Stimulated activated CD4-positive, alpha-beta T cell treated with anti-CD3 and anti-CD28 coated beads, Interleukin-15, amount 100 ng/mL, for 24 hours (primary cell): ENCODE measurements around the gene LRRC14B.

ENCODE experiments used
- DNase-seq: peaks from one replicate; pipeline ENCODE4 v3.0.0-alpha.2; 2020

LRRC14B gene

GRCh38 chr5:191036-191948 lies at the start of gene LRRC14B:
TSS of gene LRRC14B (plus strand) at chr5:191495. CDS start at chr5:191539, 44 bp downstream.
- DNase-seq = peak; percentile 25

GRCh38 chr5:141761-142160 lies 49.5 kb upstream of the LRRC14B start:
- DNase-seq = no peak

- DNase-seq = no peak
Observed at GRCh38 chr5:142246-142810, 49.0 kb upstream of the LRRC14B start.

GRCh38 chr5:143041-143440 lies 48.3 kb upstream of the LRRC14B start:
- DNase-seq = no peak

GRCh38 chr5:144941-145340 lies 46.4 kb upstream of the LRRC14B start:
- no peak for DNase-seq

- no peak for DNase-seq
Observed at GRCh38 chr5:145585-146323, 45.5 kb upstream of the LRRC14B start.

GRCh38 chr5:147751-148150 lies 43.5 kb upstream of the LRRC14B start:
- DNase-seq = no peak

- DNase-seq = no peak
Observed at GRCh38 chr5:149745-150485, 41.4 kb upstream of the LRRC14B start.

- no peak for DNase-seq
Observed at GRCh38 chr5:150746-151145, 40.5 kb upstream of the LRRC14B start.

GRCh38 chr5:152077-152476 lies 39.2 kb upstream of the LRRC14B start:
- no peak for DNase-seq

- no peak for DNase-seq
Observed at GRCh38 chr5:153256-153655, 38.0 kb upstream of the LRRC14B start.

- no peak for DNase-seq
Observed at GRCh38 chr5:154236-154635, 37.1 kb upstream of the LRRC14B start.

GRCh38 chr5:154826-155225 lies 36.5 kb upstream of the LRRC14B start:
- DNase-seq = no peak

GRCh38 chr5:155651-156410 lies 35.5 kb upstream of the LRRC14B start:
- no peak for DNase-seq

GRCh38 chr5:156411-157072 lies 34.8 kb upstream of the LRRC14B start:
- DNase-seq = no peak

GRCh38 chr5:157126-157715 lies 34.1 kb upstream of the LRRC14B start:
- no peak for DNase-seq

- DNase-seq = no peak
Observed at GRCh38 chr5:157801-158200, 33.5 kb upstream of the LRRC14B start.

- DNase-seq = no peak
Observed at GRCh38 chr5:158807-159447, 32.4 kb upstream of the LRRC14B start.

- no peak for DNase-seq
Observed at GRCh38 chr5:159448-160172, 31.7 kb upstream of the LRRC14B start.

- no peak for DNase-seq
Observed at GRCh38 chr5:160173-160510, 31.2 kb upstream of the LRRC14B start.
